Smooth muscle cell of trachea (primary cell): Measurements from ENCODE around the gene SLBP. TPM values are rescaled to one million over a fixed set of nuclear protein-coding genes. Genes with fewer than 3 reads are reported as not detected.

ENCODE experiments used
- total RNA-seq: library from RNA; depleted of rRNA; stranded (reverse); fragments of >200 nt; gene quantifications from 2 replicates; pipeline ENCODE4 v1.2.1, GENCODE V29; 2014

Gene SLBP
- total RNA-seq: 50.2 and 63.2 TPM in 2 replicates

GRCh38 chr4:1712216-1713002, at the start of gene SLBP:
TSS of gene SLBP (minus strand) at chr4:1712319. CDS start at chr4:1712188, 131 bp downstream.

GRCh38 chr4:1721003-1721665, 9.0 kb upstream of the SLBP start, which contains the start of the genes TACC3 and TMEM129:
TSS of gene TACC3 (plus strand) at chr4:1721521. CDS start at chr4:1723422, 1,901 bp downstream.
TSS of gene TMEM129 (minus strand) at chr4:1721323. CDS start at chr4:1720837, 486 bp downstream.

GRCh38 chr4:1683736-1684505, 28.2 kb downstream of the SLBP start, which contains the start of gene FAM53A:
TSS of gene FAM53A (minus strand) at chr4:1684313. CDS start at chr4:1668741, 15,572 bp downstream.

Other genes with a start within 250 kb of the SLBP start
- gene FAM53A, start 28.0 kb downstream of the SLBP start, total RNA-seq: 2.3 TPM in 2 replicates
- gene TMEM129, start 9.0 kb upstream of the SLBP start, total RNA-seq: 38.0 and 56.7 TPM in 2 replicates
- 4.6 and 31.0 TPM in 2 replicates for gene TACC3, start 9.2 kb upstream of the SLBP start, total RNA-seq
- 0.33 and 0.44 TPM in 2 replicates for gene FGFR3, start 81.0 kb upstream of the SLBP start, total RNA-seq
- gene LETM1, start 143.8 kb upstream of the SLBP start, total RNA-seq: 56.1 and 76.1 TPM in 2 replicates
- 64.0 and 110 TPM in 2 replicates for gene NSD2, start 159.1 kb upstream of the SLBP start, total RNA-seq